NCI-H2227 treated with DMSO at 0.1 percent for 48 hours (cell line): Measurements from ENCODE around the gene SNAPC2.

Source experiments
- DNase-seq: peaks from one replicate; lab custom pipeline; 2025; lab: John Stamatoyannopoulos, UW

SNAPC2 gene

GRCh38 chr19:7968008-7968795 is 48.1 kb downstream of the SNAPC2 start:
- DNase-seq: no peak

DNA sequence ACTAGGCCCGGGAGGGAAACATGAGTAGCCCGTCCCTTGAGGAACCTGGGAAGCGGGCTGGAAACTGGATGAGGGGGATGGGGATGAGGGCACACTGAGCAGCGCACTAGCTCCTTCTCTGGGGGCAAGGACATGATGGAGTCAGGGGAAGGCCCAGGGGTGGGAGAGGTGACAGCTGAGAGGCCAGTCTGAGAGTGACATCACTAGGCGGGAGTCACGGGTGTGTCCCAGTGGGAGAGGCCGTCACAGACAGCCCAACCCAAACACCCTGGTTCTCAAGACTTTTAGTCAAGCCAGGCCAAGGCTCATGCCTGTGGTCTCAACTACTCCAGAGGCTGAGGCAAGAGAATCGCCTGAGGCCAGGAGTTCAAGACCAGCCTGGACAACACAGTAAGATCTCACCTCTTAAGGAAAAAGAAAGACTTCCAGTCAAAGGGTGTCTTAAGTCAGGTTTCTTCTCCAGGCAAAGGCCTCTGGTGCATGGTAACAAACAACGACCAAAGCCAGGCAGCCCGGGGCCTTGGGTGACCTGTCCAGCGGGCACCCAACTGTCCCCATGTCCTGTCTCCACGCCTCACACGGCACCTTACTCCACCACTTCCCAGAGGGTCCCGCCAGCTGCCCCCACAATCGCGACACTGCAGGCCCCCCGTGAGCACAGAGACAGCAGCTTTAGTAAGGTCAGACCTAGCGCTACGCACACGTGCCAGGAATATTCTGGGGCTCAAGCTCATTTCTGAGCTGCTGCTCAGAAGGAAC is 48.8 kb downstream of the SNAPC2 start:
- DNase-seq: no peak

DNA sequence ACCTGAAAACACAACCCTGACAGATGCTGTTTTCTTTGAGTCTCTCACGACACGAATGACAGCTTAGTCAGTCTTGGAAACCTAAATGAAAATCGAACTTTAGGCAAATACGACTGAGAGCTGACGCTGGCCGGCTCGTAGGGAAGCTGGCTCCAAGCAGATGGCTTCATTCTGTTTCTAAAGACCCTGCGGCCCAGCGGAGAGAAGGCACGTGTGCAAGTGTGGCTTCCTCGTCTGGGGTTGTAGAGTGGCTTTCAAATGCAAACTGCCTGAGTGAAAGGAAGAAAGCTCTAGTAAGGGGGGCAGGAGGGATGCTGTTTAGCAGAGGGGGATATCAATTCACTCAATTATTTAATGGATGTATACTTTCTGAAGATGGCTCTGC is 49.4 kb downstream of the SNAPC2 start:
- no peak for DNase-seq

DNA sequence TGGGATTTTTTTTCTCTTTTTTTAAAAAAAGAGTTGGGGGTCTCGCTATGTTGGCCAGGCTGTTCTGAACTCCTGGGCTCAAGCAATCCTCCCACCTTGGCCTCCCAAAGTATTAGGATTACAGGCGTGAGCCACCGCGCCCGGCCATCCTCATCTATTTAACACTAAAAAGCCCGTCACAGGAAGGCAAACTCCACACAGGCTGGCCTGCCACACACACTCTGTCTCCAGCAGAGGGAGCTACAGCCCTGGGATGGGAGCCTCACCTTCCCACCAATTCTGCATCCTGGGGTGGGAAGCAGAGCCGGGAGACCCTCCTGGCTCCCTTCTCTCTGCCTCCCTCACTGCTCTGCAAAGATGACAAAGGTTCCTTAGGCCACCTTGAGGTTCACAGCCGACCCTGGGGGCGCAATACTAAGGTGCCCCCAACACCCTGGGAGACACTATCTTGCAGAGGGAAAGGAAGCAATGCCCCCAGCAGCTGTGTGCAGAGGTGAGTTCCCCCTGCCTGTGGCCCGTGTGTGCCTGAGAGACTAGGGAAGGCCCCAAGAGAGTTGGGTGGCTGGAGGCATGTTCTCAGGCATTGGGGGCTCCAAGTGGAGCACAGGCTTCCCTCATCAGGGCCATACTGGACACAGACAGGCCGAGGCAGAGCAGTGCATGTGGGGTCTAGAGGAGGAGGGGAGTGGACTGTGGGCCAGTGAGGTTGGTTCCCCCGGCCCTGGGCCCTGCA is 50.7 kb downstream of the SNAPC2 start:
- DNase-seq: no peak

DNA sequence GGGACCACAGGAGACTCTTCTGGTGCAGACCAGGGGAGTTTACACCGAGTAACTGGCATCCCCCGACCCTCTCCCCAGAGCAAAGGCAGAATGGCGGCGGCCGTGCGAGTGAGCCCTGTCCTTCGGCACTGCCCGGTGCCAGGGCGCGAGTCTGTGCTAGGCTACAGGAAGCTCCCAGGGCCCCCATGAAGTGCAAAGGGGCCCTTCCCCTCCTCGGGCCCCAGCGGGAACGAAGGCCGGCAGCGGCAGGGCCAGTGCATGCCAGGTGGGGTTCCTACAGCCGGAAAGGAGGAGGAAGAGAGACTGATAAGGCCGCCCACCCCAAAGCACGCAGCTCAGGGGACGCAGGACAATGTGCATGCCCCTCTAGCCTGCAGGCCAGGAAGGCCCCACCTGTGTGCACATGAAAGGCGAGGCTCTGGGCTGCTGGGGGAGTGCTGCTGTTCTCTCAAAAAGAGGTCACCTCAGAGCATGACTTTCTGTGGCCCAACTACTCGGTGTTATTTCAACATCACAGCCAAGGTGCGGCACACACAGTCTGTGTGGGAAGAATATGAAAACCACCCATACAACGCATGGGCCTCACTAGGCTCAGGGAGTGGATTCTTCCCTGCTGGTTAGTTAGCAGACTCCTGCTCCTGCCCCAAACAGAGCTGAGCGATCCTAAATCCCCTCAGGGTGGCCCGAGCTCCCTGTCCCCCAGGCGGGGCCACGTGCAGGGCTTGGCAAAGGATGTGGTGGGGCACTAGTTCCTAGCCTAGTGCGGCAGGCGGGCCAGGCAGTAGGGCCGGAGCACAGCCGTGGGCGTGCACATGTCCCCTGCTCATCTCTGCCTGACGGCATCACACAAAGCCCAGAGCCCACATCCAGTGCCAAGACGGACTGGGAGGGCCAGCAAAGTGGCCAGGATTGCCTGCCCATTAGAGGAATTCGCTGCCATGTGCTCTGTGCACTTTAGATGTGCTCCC is 51.7 kb downstream of the SNAPC2 start:
- no peak for DNase-seq
